Measurements from ENCODE around the gene GPRC5C.
"Not testable (repeated sequence)": the region's sequence is repeated elsewhere in the genome, so short reads cannot be mapped to it uniquely, and the experiment has no call there.

GPRC5C gene

GRCh38 chr17:74394977-74395376, 36.9 kb upstream of the GPRC5C start:
- Mint-ChIP-seq H3K36me3 (ENCODE audit: low read depth) (no peaks in the 10 kb centered on the region), H3K4me3 (no peak overlapping the region), H3K27me3 (ENCODE audit: low read depth) (peaks cover 14% of the 10 kb centered on the region), H3K9me3 (no peaks in the 10 kb centered on the region), H3K27ac (no peak overlapping the region), H3K4me1 (ENCODE audit: low read depth) (no peaks in the 10 kb centered on the region)

GRCh38 chr17:74396567-74396966, 35.3 kb upstream of the GPRC5C start:
- H3K4me3 Mint-ChIP-seq, result no peak overlapping the region
- H3K27ac Mint-ChIP-seq, result no peak overlapping the region
- H3K4me1 Mint-ChIP-seq (ENCODE audit: low read depth), result no peaks in the 10 kb centered on the region
- no peaks in the 10 kb centered on the region for H3K9me3 Mint-ChIP-seq
- no peaks in the 10 kb centered on the region for H3K36me3 Mint-ChIP-seq (ENCODE audit: low read depth)
- peaks cover 14% of the 10 kb centered on the region for H3K27me3 Mint-ChIP-seq (ENCODE audit: low read depth)

GRCh38 chr17:74402048-74402447, 29.8 kb upstream of the GPRC5C start:
- H3K27me3 Mint-ChIP-seq (ENCODE audit: low read depth), result peaks cover 8% of the 10 kb centered on the region
- no peaks in the 10 kb centered on the region for H3K36me3 Mint-ChIP-seq (ENCODE audit: low read depth)
- H3K4me1 Mint-ChIP-seq (ENCODE audit: low read depth), result peaks cover 3% of the 10 kb centered on the region
- no peaks in the 10 kb centered on the region for H3K9me3 Mint-ChIP-seq
- no peak overlapping the region for H3K4me3 Mint-ChIP-seq
- H3K27ac Mint-ChIP-seq, result no peak overlapping the region

DNA sequence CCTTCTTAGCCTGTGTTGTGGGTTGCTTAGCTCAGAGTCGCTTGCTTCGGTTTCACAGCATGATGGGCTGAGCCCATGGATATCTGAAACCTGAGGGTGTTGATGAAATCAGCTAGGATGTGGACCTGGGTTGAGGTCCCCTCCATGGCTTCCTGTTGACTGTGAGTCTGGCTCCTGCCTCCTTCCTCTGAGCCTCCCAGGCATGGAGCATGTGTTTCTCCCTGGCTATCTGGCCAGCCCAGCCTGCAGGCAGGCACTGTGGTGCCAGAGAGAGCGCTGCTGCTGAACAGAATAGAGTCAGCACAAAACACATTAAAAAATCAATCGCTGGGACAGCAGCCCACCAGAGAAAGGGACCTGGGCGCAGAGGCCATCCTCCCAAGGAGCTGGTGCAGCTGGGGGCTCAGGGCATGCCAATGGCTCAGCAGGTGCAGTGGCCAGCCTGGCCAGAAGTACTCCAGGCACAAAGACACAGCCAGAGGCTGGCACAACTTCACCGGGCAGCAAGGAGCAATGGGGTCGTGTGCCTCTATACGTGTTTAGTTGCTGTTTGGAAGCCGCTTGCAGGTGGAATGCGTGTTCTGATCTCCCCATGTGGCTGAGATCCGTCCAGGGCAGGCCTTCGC, 28.3 kb upstream of the GPRC5C start:
- H3K4me1 Mint-ChIP-seq (ENCODE audit: low read depth), result peaks cover 3% of the 10 kb centered on the region
- H3K27ac Mint-ChIP-seq, result no peak overlapping the region
- peaks cover 8% of the 10 kb centered on the region for H3K27me3 Mint-ChIP-seq (ENCODE audit: low read depth)
- no peaks in the 10 kb centered on the region for H3K36me3 Mint-ChIP-seq (ENCODE audit: low read depth)
- H3K9me3 Mint-ChIP-seq, result no peaks in the 10 kb centered on the region
- no peak overlapping the region for H3K4me3 Mint-ChIP-seq

GRCh38 chr17:74404218-74404617, 27.7 kb upstream of the GPRC5C start:
- Mint-ChIP-seq H3K36me3 (ENCODE audit: low read depth) (no peaks in the 10 kb centered on the region), H3K27me3 (ENCODE audit: low read depth) (peaks cover 6% of the 10 kb centered on the region), H3K27ac (no peak overlapping the region), H3K4me1 (ENCODE audit: low read depth) (peaks cover 3% of the 10 kb centered on the region), H3K4me3 (no peak overlapping the region), H3K9me3 (no peaks in the 10 kb centered on the region)

DNA sequence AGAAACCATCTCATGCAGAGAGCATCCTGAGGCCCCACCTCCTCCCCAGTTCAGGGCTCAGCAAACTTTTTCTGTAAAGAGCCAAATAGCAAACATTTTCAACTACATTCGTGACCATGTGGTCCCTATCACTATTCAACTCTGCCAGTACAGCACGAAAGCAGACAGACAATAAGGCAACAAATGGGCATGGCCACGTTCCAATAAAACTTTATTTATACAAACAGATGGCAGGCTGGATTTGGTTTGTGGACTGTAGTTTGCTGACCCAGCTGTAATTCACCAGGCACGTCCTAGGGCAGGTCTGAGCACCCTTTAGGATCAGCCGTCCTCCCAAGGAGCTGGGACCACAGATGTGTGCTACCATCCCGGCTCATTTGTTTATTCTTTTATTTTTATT, 27.1 kb upstream of the GPRC5C start:
- Mint-ChIP-seq H3K4me3 (no peak overlapping the region), H3K27me3 (ENCODE audit: low read depth) (peaks cover under 1% of the 10 kb centered on the region), H3K27ac (no peak overlapping the region), H3K36me3 (ENCODE audit: low read depth) (no peaks in the 10 kb centered on the region), H3K9me3 (no peaks in the 10 kb centered on the region), H3K4me1 (ENCODE audit: low read depth) (peaks cover 3% of the 10 kb centered on the region)

GRCh38 chr17:74405311-74405710, 26.6 kb upstream of the GPRC5C start:
- H3K9me3 Mint-ChIP-seq; H3K27ac Mint-ChIP-seq; H3K4me3 Mint-ChIP-seq; H3K36me3 Mint-ChIP-seq (ENCODE audit: low read depth); H3K4me1 Mint-ChIP-seq (ENCODE audit: low read depth); H3K27me3 Mint-ChIP-seq (ENCODE audit: low read depth): not testable (repeated sequence)

DNA sequence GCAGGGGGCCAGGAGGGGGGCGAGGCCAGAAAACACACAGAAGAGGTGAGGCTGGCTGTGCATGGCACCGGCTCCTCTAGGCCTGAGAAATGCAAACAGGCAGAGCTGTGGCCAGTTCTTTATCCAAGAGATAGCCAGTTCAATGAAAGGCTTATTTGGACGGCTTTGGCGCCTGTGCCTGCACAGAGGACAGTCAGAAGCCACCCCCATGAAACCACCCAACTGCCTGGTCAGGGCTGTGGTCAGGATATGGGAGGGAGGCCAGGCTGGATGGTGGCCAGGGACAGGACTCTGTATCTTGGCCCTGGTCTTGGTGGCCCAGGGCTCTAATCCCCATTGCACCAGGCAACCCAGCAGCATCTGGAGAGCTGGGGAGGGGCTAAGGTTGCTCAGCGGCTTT, 24.5 kb upstream of the GPRC5C start:
- H3K9me3 Mint-ChIP-seq, result no peaks in the 10 kb centered on the region
- no peak overlapping the region for H3K4me3 Mint-ChIP-seq
- no peaks in the 10 kb centered on the region for H3K36me3 Mint-ChIP-seq (ENCODE audit: low read depth)
- H3K27me3 Mint-ChIP-seq (ENCODE audit: low read depth), result peaks cover 6% of the 10 kb centered on the region
- no peak overlapping the region for H3K27ac Mint-ChIP-seq
- H3K4me1 Mint-ChIP-seq (ENCODE audit: low read depth), result peaks cover 3% of the 10 kb centered on the region

GRCh38 chr17:74408262-74408661, 23.6 kb upstream of the GPRC5C start:
- Mint-ChIP-seq H3K27me3 (ENCODE audit: low read depth) (peaks cover 6% of the 10 kb centered on the region), H3K4me1 (ENCODE audit: low read depth) (peaks cover 3% of the 10 kb centered on the region), H3K9me3 (no peaks in the 10 kb centered on the region), H3K36me3 (ENCODE audit: low read depth) (no peaks in the 10 kb centered on the region), H3K27ac (no peak overlapping the region), H3K4me3 (no peak overlapping the region)

GRCh38 chr17:74408815-74409214, 23.1 kb upstream of the GPRC5C start:
- H3K9me3 Mint-ChIP-seq, result no peaks in the 10 kb centered on the region
- peaks cover 6% of the 10 kb centered on the region for H3K27me3 Mint-ChIP-seq (ENCODE audit: low read depth)
- no peak overlapping the region for H3K4me3 Mint-ChIP-seq
- peaks cover 3% of the 10 kb centered on the region for H3K4me1 Mint-ChIP-seq (ENCODE audit: low read depth)
- no peak overlapping the region for H3K27ac Mint-ChIP-seq
- no peaks in the 10 kb centered on the region for H3K36me3 Mint-ChIP-seq (ENCODE audit: low read depth)

DNA sequence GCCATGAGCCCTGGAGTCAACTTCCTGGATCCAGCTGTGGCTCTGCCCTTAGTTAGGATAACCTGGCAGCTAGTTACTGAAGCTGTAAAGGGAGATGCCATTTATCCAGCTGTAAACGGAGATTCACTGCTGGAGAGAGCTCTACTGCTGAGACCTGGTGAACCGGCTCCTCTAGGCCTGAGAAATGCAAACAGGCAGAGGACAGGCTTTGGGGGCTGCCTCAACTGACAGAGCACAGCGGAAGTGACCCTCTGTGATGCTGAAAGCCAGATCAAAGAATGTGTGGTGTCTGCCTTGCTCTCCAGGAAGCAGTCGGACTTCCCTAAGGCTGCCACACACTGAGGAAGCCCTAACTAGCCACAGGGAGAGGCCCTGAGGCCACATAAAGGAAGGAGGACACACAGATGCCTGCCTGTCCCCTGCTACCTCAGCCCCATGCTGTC, 21.9 kb upstream of the GPRC5C start:
- Mint-ChIP-seq H3K4me3 (no peak overlapping the region), H3K27ac (no peak overlapping the region), H3K4me1 (ENCODE audit: low read depth) (peaks cover 3% of the 10 kb centered on the region), H3K36me3 (ENCODE audit: low read depth) (no peaks in the 10 kb centered on the region), H3K9me3 (no peaks in the 10 kb centered on the region), H3K27me3 (ENCODE audit: low read depth) (peaks cover 6% of the 10 kb centered on the region)

- Mint-ChIP-seq H3K4me1 (ENCODE audit: low read depth) (no peaks in the 10 kb centered on the region), H3K27ac (no peak overlapping the region), H3K27me3 (ENCODE audit: low read depth) (peaks cover 12% of the 10 kb centered on the region), H3K36me3 (ENCODE audit: low read depth) (no peaks in the 10 kb centered on the region), H3K9me3 (no peaks in the 10 kb centered on the region), H3K4me3 (no peak overlapping the region)
Measured at GRCh38 chr17:74412581-74412980, 19.3 kb upstream of the GPRC5C start.

- H3K27me3 Mint-ChIP-seq (ENCODE audit: low read depth), result peaks cover 14% of the 10 kb centered on the region
- H3K4me1 Mint-ChIP-seq (ENCODE audit: low read depth), result no peaks in the 10 kb centered on the region
- H3K36me3 Mint-ChIP-seq (ENCODE audit: low read depth), result no peaks in the 10 kb centered on the region
- H3K27ac Mint-ChIP-seq, result no peak overlapping the region
- no peak overlapping the region for H3K4me3 Mint-ChIP-seq
- no peaks in the 10 kb centered on the region for H3K9me3 Mint-ChIP-seq
Measured at GRCh38 chr17:74413491-74413890, 18.4 kb upstream of the GPRC5C start.

- Mint-ChIP-seq H3K27me3 (ENCODE audit: low read depth) (peaks cover 14% of the 10 kb centered on the region), H3K36me3 (ENCODE audit: low read depth) (no peaks in the 10 kb centered on the region), H3K9me3 (no peaks in the 10 kb centered on the region), H3K27ac (no peak overlapping the region), H3K4me3 (no peak overlapping the region), H3K4me1 (ENCODE audit: low read depth) (no peaks in the 10 kb centered on the region)
Measured at GRCh38 chr17:74414510-74414909, 17.4 kb upstream of the GPRC5C start.

DNA sequence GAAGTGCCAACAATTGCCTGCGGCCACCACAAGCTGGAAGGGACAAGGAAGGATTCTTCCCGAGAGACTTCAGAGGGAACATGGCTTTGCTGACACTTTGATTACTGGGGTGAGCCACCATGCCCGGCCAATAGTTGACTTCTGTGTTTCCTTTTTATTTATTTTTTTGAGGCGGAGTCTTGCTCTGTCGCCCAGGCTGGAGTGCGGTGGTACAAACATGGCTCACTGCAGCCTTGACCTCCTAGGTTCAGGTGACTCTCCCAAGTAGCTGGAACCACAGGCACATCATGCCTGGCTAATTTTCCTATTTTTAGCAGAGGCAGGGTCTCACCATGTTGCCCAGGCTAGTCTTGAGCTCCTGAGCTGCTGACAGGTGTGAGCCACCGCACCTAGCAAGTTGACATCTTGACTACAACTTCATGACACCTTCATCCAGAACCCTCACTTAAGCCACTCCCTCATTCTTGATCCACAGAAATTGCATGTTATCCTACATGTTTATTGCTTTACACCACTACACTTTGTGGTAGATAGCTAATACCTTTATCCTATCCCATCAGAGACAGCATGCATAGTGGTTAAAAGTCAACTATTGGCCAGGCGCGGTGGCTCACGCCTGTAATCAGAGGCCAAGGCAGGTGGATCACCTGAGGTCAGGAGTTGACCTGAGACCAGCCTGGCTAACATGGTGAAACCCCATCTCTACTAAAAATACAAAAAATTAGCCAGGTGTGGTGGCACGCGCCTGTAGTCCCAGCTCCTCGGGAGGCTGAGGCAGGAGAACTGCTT, 16.1 kb upstream of the GPRC5C start:
- no peak overlapping the region for H3K4me3 Mint-ChIP-seq
- H3K9me3 Mint-ChIP-seq, result no peaks in the 10 kb centered on the region
- no peak overlapping the region for H3K27ac Mint-ChIP-seq
- H3K36me3 Mint-ChIP-seq (ENCODE audit: low read depth), result no peaks in the 10 kb centered on the region
- no peaks in the 10 kb centered on the region for H3K4me1 Mint-ChIP-seq (ENCODE audit: low read depth)
- H3K27me3 Mint-ChIP-seq (ENCODE audit: low read depth), result peaks cover 9% of the 10 kb centered on the region
